OCI-LY7 (cell line): ENCODE measurements around the gene PRR32.

Experiments used
- EZH2phosphoT487 ChIP-seq: fragments of 200-600 bp; sonication (generic); IDR thresholded peaks from 2 replicates; pipeline ENCODE4 v1.6.1; 2018; ENCODE audit warnings: low read depth, borderline replicate concordance, mild to moderate bottlenecking, mixed run types, antibody characterized with exemption, low read length, moderate library complexity, mixed read lengths
- TF ChIP-seq, protein P1 (sequence below): fragments of 200-600 bp; sonication (generic); conservative IDR thresholded peaks from 2 replicates; pipeline ENCODE4 v1.5.1; 2014; ENCODE audit warnings: mild to moderate bottlenecking, antibody characterized with exemption, low read length, moderate library complexity, mixed read lengths

DNA sequence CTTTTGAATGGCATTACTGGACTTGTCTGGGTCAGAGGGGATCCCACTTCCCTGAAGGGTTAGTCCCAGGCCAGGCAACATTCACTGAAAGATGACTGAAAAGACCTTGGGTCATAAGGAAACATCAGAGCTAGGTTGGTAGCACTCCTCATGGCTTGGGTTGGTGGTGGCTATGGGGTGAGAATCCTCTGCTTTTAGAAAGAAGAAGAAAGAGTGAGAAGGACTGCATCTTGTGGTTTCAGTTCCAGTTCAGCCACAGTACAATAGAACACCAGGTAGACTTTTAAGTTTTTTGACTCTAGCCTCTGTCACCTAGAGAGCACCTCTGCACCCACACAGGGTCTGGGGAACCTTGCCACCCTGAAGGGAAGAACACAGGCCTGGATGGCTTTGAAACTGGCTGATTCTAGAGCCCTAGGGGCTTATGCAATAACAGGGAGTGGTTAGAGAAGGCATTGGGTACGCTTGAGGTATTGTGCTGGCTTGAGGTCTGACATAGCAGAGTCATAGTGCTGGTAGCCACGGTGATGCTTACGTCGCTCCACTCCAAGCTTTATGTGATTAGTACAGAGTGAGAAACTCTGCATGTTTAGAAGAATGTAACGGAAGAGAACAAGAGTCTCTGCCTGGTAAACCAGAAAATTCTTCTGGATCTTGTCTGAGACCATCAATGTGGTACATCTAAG is 36.5 kb downstream of the PRR32 start:
- TF ChIP-seq, protein P1, sequence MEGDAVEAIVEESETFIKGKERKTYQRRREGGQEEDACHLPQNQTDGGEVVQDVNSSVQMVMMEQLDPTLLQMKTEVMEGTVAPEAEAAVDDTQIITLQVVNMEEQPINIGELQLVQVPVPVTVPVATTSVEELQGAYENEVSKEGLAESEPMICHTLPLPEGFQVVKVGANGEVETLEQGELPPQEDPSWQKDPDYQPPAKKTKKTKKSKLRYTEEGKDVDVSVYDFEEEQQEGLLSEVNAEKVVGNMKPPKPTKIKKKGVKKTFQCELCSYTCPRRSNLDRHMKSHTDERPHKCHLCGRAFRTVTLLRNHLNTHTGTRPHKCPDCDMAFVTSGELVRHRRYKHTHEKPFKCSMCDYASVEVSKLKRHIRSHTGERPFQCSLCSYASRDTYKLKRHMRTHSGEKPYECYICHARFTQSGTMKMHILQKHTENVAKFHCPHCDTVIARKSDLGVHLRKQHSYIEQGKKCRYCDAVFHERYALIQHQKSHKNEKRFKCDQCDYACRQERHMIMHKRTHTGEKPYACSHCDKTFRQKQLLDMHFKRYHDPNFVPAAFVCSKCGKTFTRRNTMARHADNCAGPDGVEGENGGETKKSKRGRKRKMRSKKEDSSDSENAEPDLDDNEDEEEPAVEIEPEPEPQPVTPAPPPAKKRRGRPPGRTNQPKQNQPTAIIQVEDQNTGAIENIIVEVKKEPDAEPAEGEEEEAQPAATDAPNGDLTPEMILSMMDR: no peak
- TF ChIP-seq EZH2phosphoT487: no peak
